Testis (tissue), 3 donors: Measurements from ENCODE around the gene NT5E. TPM values are rescaled to one million over a fixed set of nuclear protein-coding genes. Genes with fewer than 3 reads are reported as not detected.

Experiments used
- DNase-seq: peaks from one replicate; pipeline ENCODE4 v3.0.0-alpha.2; 2019
- H3K27ac ChIP-seq, 2 donors: fragments of 200-600 bp; sonication (generic); one replicate each; pipeline ENCODE4 v1.5.1; 2019
- H3K27me3 ChIP-seq: fragments of 200-600 bp; sonication (generic); one replicate; pipeline ENCODE4 v1.5.1; 2019
- H3K36me3 ChIP-seq: fragments of 200-600 bp; sonication (generic); one replicate; pipeline ENCODE4 v1.5.1; 2017; ENCODE audit warnings: low read depth; ENCODE audit errors: missing control alignments
- H3K4me1 ChIP-seq: fragments of 200-600 bp; sonication (generic); one replicate; pipeline ENCODE4 v1.5.1; 2019
- H3K4me3 ChIP-seq, 2 donors: fragments of 200-600 bp; sonication (generic); one replicate each; pipeline ENCODE4 v1.5.1; 2017 to 2019
- H3K9me3 ChIP-seq: fragments of 200-600 bp; sonication (generic); one replicate; pipeline ENCODE4 v1.5.1; 2017
- POLR2A ChIP-seq: fragments of 450-650 bp; IDR thresholded peaks from one replicate; pipeline ENCODE4 v1.6.1; 2017; ENCODE audit warnings: antibody characterized with exemption, mild to moderate bottlenecking, moderate library complexity
- WGBS, 2 donors: methylation state at CpG; one replicate each; pipeline ENCODE4 v1.1.5; 2018; 5-methylcytosine and 5-hydroxymethylcytosine counted together
- intact Hi-C: fragments of 100-400 bp; cut with DNase I; formaldehyde crosslinking; loops from one replicate; pipeline ENCODE4 v1.15.1; 2023; ENCODE audit warnings: low total_unique reads
- polyA plus RNA-seq: library from polyadenylated mRNA; stranded (reverse); fragments of 350-450 nt; fragmentation: Illumina TruSeq; extraction: RNeasy Lipid Tissue Mini Kit (QIAGEN cat#74804); gene quantifications from one replicate; pipeline ENCODE4 v1.2.3, GENCODE V29; 2014; ENCODE audit warnings: low read depth, low replicate concordance; ENCODE audit not compliant: insufficient read depth
- total RNA-seq, 2 donors: library from RNA; depleted of rRNA; stranded (reverse); fragments of >200 nt; gene quantifications; one replicate each; pipeline ENCODE4 v1.2.3, GENCODE V29; 2016
- TF ChIP-seq, protein P1 (sequence below), 3 experiments: fragments of 450-650 bp in 2 of 3; fragments of 200-600 bp in 1 of 3; sonication (generic) in 1 of 3; IDR thresholded peaks; one replicate each; pipeline ENCODE4 v1.5.1; 2016 to 2019; ENCODE audit warnings: antibody characterized with exemption in 3 of 3, mild to moderate bottlenecking in 2 of 3, moderate library complexity in 1 of 3

Gene NT5E
- total and polyA plus RNA-seq, 3 donors from 2014 or later: 32.3 to 33.8 (median 32.4) TPM

- no peak overlapping the region for H3K4me3 ChIP-seq
- no peak overlapping the region for H3K27ac ChIP-seq
- no peaks in the 10 kb centered on the region for H3K36me3 ChIP-seq
- H3K27me3 ChIP-seq: no peaks in the 10 kb centered on the region
- intact Hi-C loops: no loop called here
- TF ChIP-seq POLR2A: no peak
- TF ChIP-seq, protein P1, sequence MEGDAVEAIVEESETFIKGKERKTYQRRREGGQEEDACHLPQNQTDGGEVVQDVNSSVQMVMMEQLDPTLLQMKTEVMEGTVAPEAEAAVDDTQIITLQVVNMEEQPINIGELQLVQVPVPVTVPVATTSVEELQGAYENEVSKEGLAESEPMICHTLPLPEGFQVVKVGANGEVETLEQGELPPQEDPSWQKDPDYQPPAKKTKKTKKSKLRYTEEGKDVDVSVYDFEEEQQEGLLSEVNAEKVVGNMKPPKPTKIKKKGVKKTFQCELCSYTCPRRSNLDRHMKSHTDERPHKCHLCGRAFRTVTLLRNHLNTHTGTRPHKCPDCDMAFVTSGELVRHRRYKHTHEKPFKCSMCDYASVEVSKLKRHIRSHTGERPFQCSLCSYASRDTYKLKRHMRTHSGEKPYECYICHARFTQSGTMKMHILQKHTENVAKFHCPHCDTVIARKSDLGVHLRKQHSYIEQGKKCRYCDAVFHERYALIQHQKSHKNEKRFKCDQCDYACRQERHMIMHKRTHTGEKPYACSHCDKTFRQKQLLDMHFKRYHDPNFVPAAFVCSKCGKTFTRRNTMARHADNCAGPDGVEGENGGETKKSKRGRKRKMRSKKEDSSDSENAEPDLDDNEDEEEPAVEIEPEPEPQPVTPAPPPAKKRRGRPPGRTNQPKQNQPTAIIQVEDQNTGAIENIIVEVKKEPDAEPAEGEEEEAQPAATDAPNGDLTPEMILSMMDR (IDR thresholded peaks at IDR 0.05): no peak
- no peaks in the 10 kb centered on the region for H3K9me3 ChIP-seq
- no peaks in the 10 kb centered on the region for H3K4me1 ChIP-seq
- WGBS, 2 donors: 84 to 85% methylated on average over 6 of the region's 6 CpGs
- DNase-seq: no peak
These were observed 40.8 kb downstream of the NT5E start for GRCh38 chr6:85490516-85491248.

DNA sequence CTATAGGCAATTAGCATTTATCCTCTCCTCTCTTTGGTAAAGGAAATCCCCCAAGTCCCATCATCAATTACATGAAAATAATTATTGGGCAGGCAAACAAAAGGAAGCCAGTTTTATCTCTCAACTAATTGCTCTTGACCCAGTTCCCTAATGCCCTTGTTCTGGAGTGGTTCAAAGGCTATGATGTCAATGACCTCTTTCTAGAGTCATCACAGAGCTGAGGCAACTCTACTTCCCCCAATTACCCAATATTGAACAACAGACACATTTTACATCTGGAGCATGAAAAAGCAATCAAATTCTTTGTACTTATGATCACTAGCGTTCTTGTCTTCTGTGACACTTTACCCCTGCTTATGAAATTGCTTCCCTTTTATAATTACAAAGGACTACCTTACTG lies 43.5 kb downstream of the NT5E start:
- WGBS, 2 donors: 71 to 83% methylated on average over 1 of the region's 1 CpG
- H3K4me3 ChIP-seq: no peak overlapping the region
- no peaks in the 10 kb centered on the region for H3K36me3 ChIP-seq
- TF ChIP-seq, protein P1 (IDR thresholded peaks at IDR 0.05): no peak
- no peak for TF ChIP-seq POLR2A
- H3K9me3 ChIP-seq: no peaks in the 10 kb centered on the region
- H3K27me3 ChIP-seq: no peaks in the 10 kb centered on the region
- no peak for DNase-seq
- no peaks in the 10 kb centered on the region for H3K4me1 ChIP-seq
- H3K27ac ChIP-seq: no peak overlapping the region
- intact Hi-C loops: no loop called here

- WGBS, 2 donors: 68 to 69% methylated on average over 5 of the region's 5 CpGs
- TF ChIP-seq, protein P1 (IDR thresholded peaks at IDR 0.05): no peak
- TF ChIP-seq POLR2A: no peak
- Histone ChIP-seq H3K27ac (no peak overlapping the region), H3K4me3 (no peak overlapping the region), H3K27me3 (no peaks in the 10 kb centered on the region), H3K4me1 (no peaks in the 10 kb centered on the region), H3K36me3 (no peaks in the 10 kb centered on the region), H3K9me3 (no peaks in the 10 kb centered on the region)
- no peak for DNase-seq
- intact Hi-C loops: no loop called here
These were observed 45.0 kb downstream of the NT5E start for GRCh38 chr6:85494547-85495536.

DNA sequence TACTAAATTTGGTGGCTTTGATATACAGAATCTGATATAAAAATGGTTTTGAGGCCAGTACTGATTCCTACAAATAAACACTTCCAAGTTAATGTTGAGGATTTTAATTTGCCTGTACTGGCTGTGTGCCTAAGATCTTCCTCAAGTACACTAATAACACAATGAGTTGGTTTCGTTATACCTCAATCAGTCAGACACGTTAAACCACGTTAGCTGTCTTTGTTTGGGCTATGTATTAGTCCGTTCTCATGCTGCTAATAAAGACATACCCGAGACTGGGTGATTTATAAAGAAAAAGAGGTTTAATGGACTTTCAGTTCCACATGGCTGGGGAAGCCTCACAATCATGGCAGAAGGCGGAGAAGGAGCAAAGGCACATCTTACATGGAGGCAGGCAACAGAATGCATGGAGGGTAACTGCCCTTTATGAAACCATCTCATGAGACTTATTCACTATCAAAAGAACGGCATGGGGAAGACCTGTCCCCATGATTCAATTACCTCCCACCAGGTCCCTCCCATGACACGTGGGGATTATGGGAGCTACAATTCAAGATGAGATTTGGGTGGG lies 46.2 kb downstream of the NT5E start:
- no peak for TF ChIP-seq POLR2A
- TF ChIP-seq, protein P1 (IDR thresholded peaks at IDR 0.05): no peak
- no peaks in the 10 kb centered on the region for H3K36me3 ChIP-seq
- DNase-seq: no peak
- H3K4me1 ChIP-seq: no peaks in the 10 kb centered on the region
- 76 to 84% methylated on average over 8 of the region's 8 CpGs for WGBS, 2 donors
- H3K4me3 ChIP-seq: no peak overlapping the region
- H3K27ac ChIP-seq: no peak overlapping the region
- intact Hi-C loops: no loop called here
- H3K9me3 ChIP-seq: no peaks in the 10 kb centered on the region
- H3K27me3 ChIP-seq: no peaks in the 10 kb centered on the region
